LoVo (cell line): Measurements from ENCODE around the gene ELF1.

Experiments
- DNase-seq: peaks from one replicate; pipeline ENCODE4 v3.0.0-alpha.2; 2016; ENCODE audit warnings: low spot score

Gene ELF1

GRCh38 chr13:41006978-41007743, 12.0 kb downstream of the ELF1 start:
- no peak for DNase-seq

DNA sequence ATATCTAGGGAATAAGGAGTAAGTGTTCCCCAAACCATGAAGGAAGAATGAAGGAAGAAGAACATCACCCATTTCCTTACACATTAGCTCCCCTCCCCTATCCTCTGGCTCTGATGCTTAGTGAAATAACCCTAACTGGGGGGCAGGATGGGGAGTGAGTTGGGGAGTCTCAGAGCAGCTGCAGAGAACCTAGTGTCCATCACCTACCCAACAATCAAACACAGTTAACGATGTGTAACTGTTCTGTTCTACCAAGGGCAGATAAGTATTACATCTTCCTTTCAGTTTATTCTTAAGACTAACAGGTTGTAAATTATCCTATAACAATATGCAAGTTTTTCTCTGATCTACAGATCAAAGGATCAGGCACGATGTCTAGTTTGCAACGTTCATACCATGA, 12.8 kb downstream of the ELF1 start:
- no peak for DNase-seq

DNA sequence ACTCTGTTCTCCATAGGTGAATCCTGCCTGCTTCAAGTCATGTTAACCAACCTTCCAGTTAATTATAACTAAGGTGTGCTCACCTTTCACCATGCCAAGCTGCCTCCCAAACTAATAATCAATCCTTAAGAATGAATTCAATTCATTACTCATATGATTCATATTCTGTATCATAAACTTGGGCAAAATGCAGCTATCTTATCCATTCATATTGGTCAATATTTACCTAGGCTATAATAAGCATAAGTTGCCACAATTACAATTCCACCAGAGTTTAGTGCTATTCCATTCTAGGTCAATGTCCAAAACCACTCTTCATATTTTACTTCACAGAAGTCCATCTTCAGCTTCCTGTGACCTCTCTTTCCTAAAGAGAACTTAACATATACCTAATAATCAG, 13.4 kb downstream of the ELF1 start:
- no peak for DNase-seq

- no peak for DNase-seq
Measured at GRCh38 chr13:41004875-41005693, 14.0 kb downstream of the ELF1 start.

GRCh38 chr13:41002606-41003005, 16.5 kb downstream of the ELF1 start:
- no peak for DNase-seq

DNA sequence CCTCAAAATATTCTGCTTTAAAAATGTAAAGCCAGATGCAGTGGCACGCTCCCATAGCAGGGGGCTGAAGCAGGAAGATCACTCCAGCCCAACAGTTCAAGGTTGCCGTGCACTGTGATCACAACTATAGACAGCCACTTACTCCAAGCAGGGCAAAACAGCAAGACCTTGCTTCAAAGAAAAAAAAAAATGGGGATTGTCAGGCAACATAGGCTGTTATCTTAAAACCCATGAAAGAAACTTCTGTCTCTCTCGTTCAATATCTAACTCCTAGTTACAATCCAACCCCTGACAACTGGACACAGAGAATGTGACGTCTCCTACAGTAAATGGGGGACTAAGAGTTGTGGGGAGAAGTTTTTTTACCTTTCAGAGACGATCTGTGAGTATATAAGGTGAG, 17.4 kb downstream of the ELF1 start:
- no peak for DNase-seq

DNA sequence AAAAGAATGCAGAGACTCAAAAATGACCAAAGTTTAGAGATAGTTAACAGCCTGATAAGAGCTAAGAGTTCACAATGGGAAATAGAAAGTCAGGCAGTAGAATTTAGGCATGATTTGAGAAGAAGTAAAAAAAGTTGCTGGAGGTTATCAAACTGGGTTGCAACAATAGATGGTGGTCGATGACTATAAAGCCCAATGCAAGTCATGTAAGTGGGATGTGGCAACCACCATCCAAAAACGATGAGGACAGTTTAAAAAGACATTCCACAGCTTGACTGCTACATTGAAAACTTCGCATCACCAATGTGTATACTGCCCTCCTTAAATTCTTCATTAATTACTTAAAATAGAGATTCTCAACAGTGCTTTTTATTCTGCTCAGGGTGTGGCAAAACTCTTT, 19.7 kb downstream of the ELF1 start:
- DNase-seq, result no peak

- no peak for DNase-seq
Measured at GRCh38 chr13:40996426-40997092, 22.6 kb downstream of the ELF1 start.

DNA sequence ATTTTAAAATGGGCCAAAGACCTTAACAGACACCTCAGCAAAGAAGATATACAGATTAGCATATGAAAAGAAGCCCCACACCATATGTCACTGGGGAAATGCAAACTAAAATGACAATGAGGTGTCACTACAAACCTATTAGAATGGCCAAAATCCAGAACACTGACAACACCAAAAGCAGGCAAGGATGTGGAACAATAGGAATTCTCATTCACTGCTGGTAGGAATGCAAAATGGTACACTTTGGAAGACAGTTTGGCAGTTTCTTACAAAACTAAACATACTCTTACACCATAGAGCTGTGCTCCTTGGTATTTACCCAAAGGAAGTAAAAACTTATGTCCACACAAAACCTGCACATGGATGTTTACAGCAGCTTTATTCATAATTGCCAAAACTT, 23.1 kb downstream of the ELF1 start:
- DNase-seq, result no peak

DNA sequence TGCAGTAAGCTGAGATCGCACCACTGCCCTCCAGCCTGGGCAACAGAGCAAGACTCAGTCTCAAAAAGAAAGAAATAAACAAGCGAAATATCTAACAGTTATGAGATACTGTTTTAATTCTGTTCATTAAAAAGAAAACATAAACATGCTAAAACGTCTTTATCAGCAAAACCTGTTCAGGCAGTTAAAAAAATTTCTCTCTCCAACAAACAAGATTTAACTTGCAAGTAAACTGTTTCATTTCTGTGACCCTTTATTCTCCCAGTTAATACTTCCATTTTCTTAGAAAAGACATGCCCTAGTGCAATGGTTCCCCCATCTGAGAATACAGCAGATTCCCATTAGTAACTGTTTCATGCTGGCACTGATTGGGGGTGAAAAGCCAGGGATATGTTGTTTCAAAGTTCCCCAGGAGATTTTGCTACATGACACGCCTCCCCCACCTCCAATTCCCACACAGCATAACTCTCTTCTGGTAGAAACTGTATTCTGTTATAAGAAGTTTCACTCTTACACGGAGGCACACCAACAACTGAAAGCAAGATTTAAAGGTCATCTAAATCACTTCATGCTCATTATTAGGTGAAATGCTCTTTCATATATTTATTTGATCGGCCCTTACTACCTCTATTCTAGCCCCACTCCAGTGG, 24.4 kb downstream of the ELF1 start:
- no peak for DNase-seq

- peak; percentile 86 for DNase-seq
Measured at GRCh38 chr13:40993987-40994386, 25.1 kb downstream of the ELF1 start.

DNA sequence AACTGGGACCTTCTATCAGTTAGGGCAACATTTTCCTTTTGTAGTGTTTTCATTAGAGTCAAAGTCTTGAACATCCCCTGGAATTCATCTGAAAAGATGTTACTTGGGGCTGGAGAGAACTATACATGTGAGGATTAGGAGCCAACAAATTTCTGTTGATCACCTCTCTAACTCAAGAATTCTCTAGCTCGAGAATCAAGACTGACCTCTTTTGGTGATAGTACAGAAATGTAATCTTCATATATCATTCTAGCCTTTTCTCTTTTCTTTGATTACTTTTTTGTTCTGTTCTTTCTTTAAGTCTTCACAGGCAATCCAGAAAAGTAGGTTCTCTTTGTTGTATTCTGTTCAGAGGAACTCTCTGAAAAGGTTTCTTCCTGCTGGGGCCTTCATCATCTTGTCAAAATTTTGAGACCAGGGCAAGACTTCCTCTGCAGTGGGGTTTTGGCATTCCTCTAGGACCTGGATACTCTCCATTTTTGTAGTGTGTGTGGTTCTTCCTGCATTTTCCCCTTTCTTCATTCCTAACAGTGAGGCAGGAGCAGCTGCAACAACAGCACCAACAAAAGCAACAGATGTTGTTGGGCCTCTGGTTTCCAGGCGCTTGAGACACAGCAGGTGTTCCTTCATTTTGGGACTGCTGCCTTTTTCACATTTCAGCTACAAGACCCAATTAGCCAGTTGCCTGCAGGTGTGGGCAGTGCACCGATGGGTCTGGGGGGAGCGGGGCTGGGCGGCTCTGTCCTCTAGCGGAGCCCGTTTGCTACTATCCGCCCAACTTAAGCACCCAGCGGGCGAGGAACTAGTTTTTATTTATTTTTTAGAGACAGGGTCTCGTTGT, 26.2 kb downstream of the ELF1 start:
- DNase-seq, result no peak

GRCh38 chr13:40987606-40988280, 31.4 kb downstream of the ELF1 start:
- DNase-seq, result no peak

DNA sequence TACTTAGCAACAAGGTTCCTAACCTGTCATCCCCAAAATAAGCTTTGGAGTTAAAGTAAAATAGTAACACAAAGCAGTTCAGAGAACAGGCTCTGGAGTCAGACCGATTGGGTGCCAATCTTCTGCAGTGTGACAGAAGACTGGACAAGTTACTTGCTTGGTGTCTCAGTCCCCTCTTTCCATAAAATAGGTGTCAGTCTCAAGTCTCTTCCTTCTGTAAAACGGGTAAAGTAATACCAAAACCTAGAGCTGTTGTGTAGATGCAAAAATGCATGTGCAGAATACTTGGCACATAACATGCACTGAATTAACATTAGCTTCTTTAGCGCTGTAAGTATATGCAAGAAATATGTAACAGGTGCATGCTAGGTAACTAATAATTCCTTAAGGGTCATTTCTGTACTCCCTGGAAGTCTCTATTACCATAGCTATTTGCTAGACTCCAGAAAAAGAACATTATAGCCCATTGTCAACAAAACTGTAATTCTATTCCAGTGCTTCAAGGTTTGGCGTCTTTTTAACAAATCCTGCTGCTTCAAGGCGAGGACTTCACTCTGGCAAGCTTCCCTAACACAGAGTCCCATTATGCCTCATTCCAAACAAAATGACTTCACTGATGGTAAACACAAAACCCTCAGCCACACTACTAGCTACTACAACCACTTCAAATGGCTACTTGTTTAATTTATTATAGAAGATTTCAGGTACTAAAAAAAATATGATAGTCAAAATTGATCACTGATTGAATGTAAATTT, 32.8 kb downstream of the ELF1 start:
- no peak for DNase-seq

GRCh38 chr13:40985381-40986100, 33.6 kb downstream of the ELF1 start:
- DNase-seq, result no peak

GRCh38 chr13:40984668-40985366, 34.3 kb downstream of the ELF1 start:
- DNase-seq, result no peak

- DNase-seq, result no peak
Measured at GRCh38 chr13:40983725-40984667, 35.1 kb downstream of the ELF1 start.

DNA sequence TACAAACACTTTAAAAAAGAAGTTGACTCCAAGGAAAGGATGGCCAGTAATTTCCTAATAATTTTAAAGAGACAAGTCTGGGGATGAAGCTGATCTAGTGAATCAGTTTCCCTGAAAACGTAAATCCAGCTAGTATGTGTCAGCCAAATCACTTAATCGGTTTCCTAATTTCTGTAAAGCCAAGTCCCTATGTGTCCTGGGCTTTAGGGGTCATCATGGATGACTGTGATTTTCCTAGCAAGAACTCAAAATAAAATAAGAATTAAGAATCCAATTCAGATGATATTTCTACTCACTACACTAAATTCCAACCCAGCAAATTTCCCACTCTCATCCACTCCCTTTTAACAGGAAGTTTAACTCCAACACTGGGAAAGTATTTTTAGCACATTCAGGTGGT, 35.9 kb downstream of the ELF1 start:
- DNase-seq, result no peak
